Tibial nerve (tissue), 4 donors: ENCODE data around the gene SAMD9. TPM values are rescaled to one million over a fixed set of nuclear protein-coding genes. Genes with fewer than 3 reads are reported as not detected.
"Not testable (repeated sequence)": the region's sequence is repeated elsewhere in the genome, so short reads cannot be mapped to it uniquely, and the experiment has no call there.

Experiments
- DNase-seq, 2 donors: peaks; one replicate each; pipeline ENCODE4 v3.0.0-alpha.2; 2019; ENCODE audit warnings: low spot score in 2 of 2
- H3K27ac ChIP-seq, 4 donors: fragments of 200-600 bp; sonication (generic) in 3 of 4; one replicate each; pipeline ENCODE4 v1.5.1; 2017 to 2019; ENCODE audit warnings: mild to moderate bottlenecking in 1 of 4
- H3K27me3 ChIP-seq, 2 donors: fragments of 200-600 bp; sonication (generic) in 1 of 2; one replicate each; pipeline versions ENCODE4 v1.5.1 to v1.6.0; 2017 to 2019
- H3K36me3 ChIP-seq, 3 donors: fragments of 200-600 bp; sonication (generic); one replicate each; pipeline ENCODE4 v1.5.1; 2018 to 2019
- H3K4me1 ChIP-seq, 4 donors: fragments of 200-600 bp; sonication (generic) in 3 of 4; one replicate each; pipeline ENCODE4 v1.5.1; 2017 to 2019
- H3K4me3 ChIP-seq, 4 donors: fragments of 200-600 bp; sonication (generic) in 3 of 4; one replicate each; pipeline ENCODE4 v1.5.1; 2017 to 2019; ENCODE audit warnings: mild to moderate bottlenecking in 1 of 4, moderate library complexity in 1 of 4
- H3K9me3 ChIP-seq, 4 donors: fragments of 200-600 bp; sonication (generic) in 3 of 4; one replicate each; pipeline ENCODE4 v1.5.1; 2017 to 2019
- CTCF ChIP-seq, 5 experiments: fragments of 200-600 bp in 3 of 5; fragments of 450-650 bp in 2 of 5; sonication (generic) in 3 of 5; IDR thresholded peaks; one replicate each; pipeline ENCODE4 v1.5.1; 2016 to 2019; ENCODE audit warnings: antibody characterized with exemption in 5 of 5, mild to moderate bottlenecking in 3 of 5, moderate library complexity in 2 of 5
- EP300 ChIP-seq, 2 donors: sonication (generic); formaldehyde crosslinking; IDR thresholded peaks; one replicate each; pipeline ENCODE4 v1.6.1; 2017; ENCODE audit warnings: antibody characterized with exemption in 2 of 2, mild to moderate bottlenecking in 1 of 2
- POLR2A ChIP-seq, 2 donors: fragments of 450-650 bp; IDR thresholded peaks; one replicate each; pipeline ENCODE4 v1.6.1; 2017; ENCODE audit warnings: antibody characterized with exemption in 2 of 2, mild to moderate bottlenecking in 2 of 2, moderate library complexity in 2 of 2
- WGBS, 2 donors: methylation state at CpG; one replicate each; pipeline ENCODE4 v1.1.5; 2018; 5-methylcytosine and 5-hydroxymethylcytosine counted together
- total RNA-seq, 4 donors: library from RNA; depleted of rRNA; stranded (reverse); fragments of >200 nt; gene quantifications; one replicate each; pipeline ENCODE4 v1.1.0, GENCODE V29; 2016

Gene SAMD9
- total RNA-seq, 4 donors from 2014 or later: 5.9 to 12.7 (median 7.1) TPM

GRCh38 chr7:93060865-93061264 is 56.9 kb downstream of the SAMD9 start:
- no peak overlapping the region for H3K27ac ChIP-seq
- no peaks in the 10 kb centered on the region for H3K4me1 ChIP-seq
- H3K36me3 ChIP-seq: no peaks in the 10 kb centered on the region
- H3K9me3 ChIP-seq: peaks cover 0 to 1% (median 0%) of the 10 kb centered on the region in 4 donors
- WGBS, 2 donors: 92 to 97% methylated on average over 5 of the region's 5 CpGs
- H3K27me3 ChIP-seq: no peaks in the 10 kb centered on the region
- no peak overlapping the region for H3K4me3 ChIP-seq
- DNase-seq: no peak
- TF ChIP-seq EP300 (IDR thresholded peaks at IDR 0.05) (no peak), CTCF (IDR thresholded peaks at IDR 0.05) (no peak), POLR2A (IDR thresholded peaks at IDR 0.05) (no peak)

DNA sequence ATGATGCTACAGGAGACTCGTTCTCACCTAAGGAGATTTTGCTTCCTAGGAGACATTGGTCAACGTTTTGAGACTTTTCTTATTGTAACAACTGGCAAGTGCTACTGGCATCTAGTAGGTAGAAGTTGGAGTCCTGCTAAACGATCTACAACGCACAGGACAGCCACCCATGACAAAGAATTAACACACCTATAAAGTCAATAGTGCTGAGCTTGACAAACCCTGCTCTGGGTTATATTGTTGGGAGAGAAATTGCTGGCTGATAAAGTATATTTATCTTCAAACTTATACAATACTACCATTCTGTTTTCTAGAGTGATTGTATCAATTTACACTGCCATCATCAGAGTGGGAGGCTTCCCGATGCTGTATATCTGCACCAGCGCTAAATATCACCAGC is 57.8 kb downstream of the SAMD9 start:
- no peak for DNase-seq
- no peak overlapping the region for H3K27ac ChIP-seq
- 79 to 84% methylated on average over 6 of the region's 6 CpGs for WGBS, 2 donors
- H3K27me3 ChIP-seq: no peaks in the 10 kb centered on the region
- H3K36me3 ChIP-seq: no peaks in the 10 kb centered on the region
- H3K4me1 ChIP-seq: no peaks in the 10 kb centered on the region
- TF ChIP-seq EP300 (IDR thresholded peaks at IDR 0.05): no peak
- TF ChIP-seq POLR2A (IDR thresholded peaks at IDR 0.05): no peak
- TF ChIP-seq CTCF (IDR thresholded peaks at IDR 0.05): no peak
- H3K4me3 ChIP-seq: no peak overlapping the region
- H3K9me3 ChIP-seq: no peaks in the 10 kb centered on the region

DNA sequence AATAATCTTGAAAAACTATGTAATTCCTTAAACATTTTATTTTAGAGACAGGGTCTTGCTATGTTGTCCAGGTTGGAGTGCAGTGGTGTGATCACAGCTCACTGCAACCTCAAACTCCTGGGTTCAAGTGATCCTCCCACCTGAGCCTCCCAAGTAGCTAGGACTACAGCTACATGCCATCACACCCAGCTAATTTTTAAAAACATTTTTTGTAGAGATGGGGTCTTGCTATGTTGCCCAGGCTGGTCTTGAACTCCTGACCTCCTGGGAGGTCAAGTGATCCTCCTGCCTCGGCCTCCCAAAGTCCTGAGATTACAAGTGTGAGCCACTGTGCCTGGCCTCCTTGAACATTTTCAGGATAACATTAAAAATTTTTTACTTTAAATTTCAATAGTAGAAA is 61.2 kb downstream of the SAMD9 start:
- 86 to 89% methylated on average over 1 of the region's 1 CpG for WGBS, 2 donors
- not testable (repeated sequence) for H3K27me3 ChIP-seq, H3K9me3 ChIP-seq, H3K4me3 ChIP-seq, H3K27ac ChIP-seq, H3K4me1 ChIP-seq, H3K36me3 ChIP-seq, DNase-seq

- H3K4me1 ChIP-seq: no peaks in the 10 kb centered on the region
- DNase-seq: no peak
- 4% methylated on average over 5 of the region's 5 CpGs for WGBS, 2 donors
- H3K27ac ChIP-seq: no peak overlapping the region
- H3K27me3 ChIP-seq: no peaks in the 10 kb centered on the region
- no peak overlapping the region for H3K4me3 ChIP-seq
- H3K9me3 ChIP-seq: no peaks in the 10 kb centered on the region
- TF ChIP-seq CTCF (IDR thresholded peaks at IDR 0.05) (peak; percentile 57 to 75 (median 66)), EP300 (IDR thresholded peaks at IDR 0.05) (no peak)
- H3K36me3 ChIP-seq: no peaks in the 10 kb centered on the region
These were observed 62.2 kb downstream of the SAMD9 start for GRCh38 chr7:93055543-93056107.

GRCh38 chr7:93054975-93055374 is 62.8 kb downstream of the SAMD9 start:
- DNase-seq: no peak
- H3K27me3 ChIP-seq: no peaks in the 10 kb centered on the region
- no peak overlapping the region for H3K4me3 ChIP-seq
- 75 to 81% methylated on average over 3 of the region's 3 CpGs for WGBS, 2 donors
- no peaks in the 10 kb centered on the region for H3K4me1 ChIP-seq
- H3K36me3 ChIP-seq: no peaks in the 10 kb centered on the region
- TF ChIP-seq EP300 (IDR thresholded peaks at IDR 0.05) (no peak), CTCF (IDR thresholded peaks at IDR 0.05) (no peak), POLR2A (IDR thresholded peaks at IDR 0.05) (no peak)
- H3K27ac ChIP-seq: no peak overlapping the region
- no peaks in the 10 kb centered on the region for H3K9me3 ChIP-seq
